ENCODE measurements around the gene ARHGAP22. TPM values are rescaled to one million over a fixed set of nuclear protein-coding genes. Genes with fewer than 3 reads are reported as not detected.

Gene ARHGAP22
- total RNA-seq, 3 donors from 2014 or later: 2.6 to 8.2 (median 4.8) TPM

DNA sequence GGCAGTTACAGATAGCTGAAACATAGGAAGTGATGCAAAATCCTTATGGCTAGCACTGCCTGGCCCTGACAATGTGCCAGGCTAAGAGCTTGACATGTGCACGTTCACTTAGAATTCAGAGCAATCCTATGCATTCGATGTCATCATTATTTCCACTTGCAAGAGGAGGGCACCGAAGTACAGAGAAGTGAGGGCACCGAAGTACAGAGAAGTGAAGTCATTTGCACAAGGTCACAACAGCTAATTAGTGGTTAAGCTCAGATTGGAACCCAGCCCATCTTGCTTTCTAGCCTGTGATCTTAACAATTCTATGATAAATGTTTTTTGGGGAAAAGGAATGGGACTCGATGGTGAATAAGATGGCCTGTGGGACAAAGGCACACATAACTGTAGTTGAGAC is 73.4 kb downstream of the ARHGAP22 start:
- Histone ChIP-seq H3K4me3 (no peak overlapping the region), H3K27me3 (no peaks in the 10 kb centered on the region), H3K36me3 (no peaks in the 10 kb centered on the region), H3K4me1 (no peaks in the 10 kb centered on the region), H3K9me3 (no peaks in the 10 kb centered on the region), H3K27ac (no peak overlapping the region)
- TF ChIP-seq, protein P1, sequence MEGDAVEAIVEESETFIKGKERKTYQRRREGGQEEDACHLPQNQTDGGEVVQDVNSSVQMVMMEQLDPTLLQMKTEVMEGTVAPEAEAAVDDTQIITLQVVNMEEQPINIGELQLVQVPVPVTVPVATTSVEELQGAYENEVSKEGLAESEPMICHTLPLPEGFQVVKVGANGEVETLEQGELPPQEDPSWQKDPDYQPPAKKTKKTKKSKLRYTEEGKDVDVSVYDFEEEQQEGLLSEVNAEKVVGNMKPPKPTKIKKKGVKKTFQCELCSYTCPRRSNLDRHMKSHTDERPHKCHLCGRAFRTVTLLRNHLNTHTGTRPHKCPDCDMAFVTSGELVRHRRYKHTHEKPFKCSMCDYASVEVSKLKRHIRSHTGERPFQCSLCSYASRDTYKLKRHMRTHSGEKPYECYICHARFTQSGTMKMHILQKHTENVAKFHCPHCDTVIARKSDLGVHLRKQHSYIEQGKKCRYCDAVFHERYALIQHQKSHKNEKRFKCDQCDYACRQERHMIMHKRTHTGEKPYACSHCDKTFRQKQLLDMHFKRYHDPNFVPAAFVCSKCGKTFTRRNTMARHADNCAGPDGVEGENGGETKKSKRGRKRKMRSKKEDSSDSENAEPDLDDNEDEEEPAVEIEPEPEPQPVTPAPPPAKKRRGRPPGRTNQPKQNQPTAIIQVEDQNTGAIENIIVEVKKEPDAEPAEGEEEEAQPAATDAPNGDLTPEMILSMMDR (IDR thresholded peaks at IDR 0.05): no peak
- DNase-seq (ENCODE audit: low spot score in 2 of 2): no peak
- intact Hi-C loops (cut with DNase I; ENCODE audit: low total_unique reads): no loop called here

DNA sequence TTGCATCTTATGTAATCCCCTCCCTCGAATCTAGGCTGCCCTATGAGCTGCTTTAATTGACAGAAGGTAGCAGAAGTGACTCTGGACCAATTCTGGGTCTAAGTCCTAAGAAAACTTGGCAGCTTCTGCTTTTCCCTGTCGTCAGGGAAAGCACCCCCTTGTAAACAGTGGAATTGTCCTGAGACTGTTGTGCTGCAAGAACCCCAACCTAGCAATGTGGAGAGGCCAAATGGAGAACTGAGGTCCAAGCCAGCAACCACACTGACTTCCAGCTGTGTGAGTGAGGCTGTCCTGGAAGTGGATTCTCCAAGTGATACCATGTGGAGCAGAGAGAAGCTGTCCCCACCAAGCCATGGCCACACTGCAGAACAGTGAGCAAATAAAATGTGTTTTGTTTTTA is 75.5 kb downstream of the ARHGAP22 start:
- no peak overlapping the region for H3K4me3 ChIP-seq
- no peak overlapping the region for H3K27ac ChIP-seq
- H3K36me3 ChIP-seq: no peaks in the 10 kb centered on the region
- H3K4me1 ChIP-seq: no peaks in the 10 kb centered on the region
- no peaks in the 10 kb centered on the region for H3K9me3 ChIP-seq
- DNase-seq (ENCODE audit: low spot score in 2 of 2): no peak
- TF ChIP-seq, protein P1 (IDR thresholded peaks at IDR 0.05): no peak
- no peak for TF ChIP-seq POLR2AphosphoS5 (IDR thresholded peaks at IDR 0.05)
- TF ChIP-seq POLR2A (IDR thresholded peaks at IDR 0.05): no peak
- intact Hi-C loops (cut with DNase I; ENCODE audit: low total_unique reads): no loop called here
- no peaks in the 10 kb centered on the region for H3K27me3 ChIP-seq

DNA sequence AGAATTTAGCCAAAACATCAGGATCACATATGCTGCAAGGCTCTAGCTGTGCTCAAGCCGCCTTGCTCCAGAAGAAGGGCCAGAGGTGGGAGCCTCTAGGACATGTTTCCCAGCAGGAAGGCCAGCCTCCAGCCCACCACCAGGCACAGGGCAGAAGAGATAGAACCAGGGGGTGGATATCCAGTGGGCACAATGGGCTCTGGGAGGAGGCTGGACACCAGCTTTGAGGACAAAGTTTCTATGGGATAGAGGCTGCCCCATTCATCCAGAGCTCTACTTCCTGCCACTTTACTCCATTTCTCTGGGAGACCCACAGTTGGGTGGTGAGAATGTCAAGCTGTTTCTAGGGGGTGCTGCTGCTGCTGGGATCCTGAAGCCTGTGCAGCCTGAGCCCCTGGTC is 77.1 kb downstream of the ARHGAP22 start:
- intact Hi-C loops (cut with DNase I; ENCODE audit: low total_unique reads): no loop called here
- H3K36me3 ChIP-seq: no peaks in the 10 kb centered on the region
- no peak for DNase-seq (ENCODE audit: low spot score in 2 of 2)

DNA sequence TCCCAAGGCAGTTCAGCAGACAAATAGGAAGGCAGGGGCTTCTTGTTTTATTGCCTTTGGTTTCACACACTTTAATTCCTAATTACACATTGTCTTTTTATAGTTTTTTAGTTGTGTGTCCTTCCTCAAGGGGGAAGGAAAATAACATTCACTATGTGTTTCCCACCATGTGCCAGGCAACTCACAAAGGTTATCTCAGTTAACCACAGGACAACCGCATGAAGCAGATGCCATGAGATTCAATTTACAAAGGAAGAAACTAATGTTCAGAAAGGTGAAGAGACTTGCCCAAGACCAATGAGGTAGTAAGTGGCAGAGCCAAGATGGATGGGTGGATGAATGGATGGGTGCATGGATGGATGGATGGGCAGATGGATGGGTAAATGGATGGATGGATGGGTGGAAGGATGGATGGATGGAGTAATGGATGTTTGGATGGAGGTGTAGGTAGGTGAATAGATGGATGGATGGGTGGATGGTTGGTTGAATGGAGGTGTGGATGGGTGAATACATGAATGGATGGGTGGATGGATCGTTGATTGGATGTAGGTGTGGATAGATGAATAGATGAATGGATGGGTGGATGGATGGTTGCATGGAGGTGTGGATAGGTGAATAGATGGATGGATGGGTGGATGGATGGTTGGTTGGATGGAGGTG is 77.9 kb downstream of the ARHGAP22 start:
- no peaks in the 10 kb centered on the region for H3K36me3 ChIP-seq
- no peak overlapping the region for H3K4me3 ChIP-seq
- peaks cover 0 to 10% of the 10 kb centered on the region in 2 donors for H3K4me1 ChIP-seq
- intact Hi-C loops (cut with DNase I; ENCODE audit: low total_unique reads): no loop called here
- H3K27ac ChIP-seq: no peak overlapping the region
- no peaks in the 10 kb centered on the region for H3K9me3 ChIP-seq
- no peaks in the 10 kb centered on the region for H3K27me3 ChIP-seq
- TF ChIP-seq, protein P1 (IDR thresholded peaks at IDR 0.05): no peak
- TF ChIP-seq POLR2AphosphoS5 (IDR thresholded peaks at IDR 0.05) (no peak), POLR2A (IDR thresholded peaks at IDR 0.05) (no peak)
- no peak for DNase-seq (ENCODE audit: low spot score in 2 of 2)

More for the DNA sequence above, 77.1 kb downstream of the ARHGAP22 start:
- Histone ChIP-seq H3K27ac (no peak overlapping the region), H3K4me1 (peaks cover 0 to 10% of the 10 kb centered on the region in 2 donors), H3K27me3 (no peaks in the 10 kb centered on the region), H3K4me3 (no peak overlapping the region), H3K9me3 (no peaks in the 10 kb centered on the region)
- no peak for TF ChIP-seq POLR2A (IDR thresholded peaks at IDR 0.05)
- no peak for TF ChIP-seq POLR2AphosphoS5 (IDR thresholded peaks at IDR 0.05)
- TF ChIP-seq, protein P1 (IDR thresholded peaks at IDR 0.05): no peak

DNA sequence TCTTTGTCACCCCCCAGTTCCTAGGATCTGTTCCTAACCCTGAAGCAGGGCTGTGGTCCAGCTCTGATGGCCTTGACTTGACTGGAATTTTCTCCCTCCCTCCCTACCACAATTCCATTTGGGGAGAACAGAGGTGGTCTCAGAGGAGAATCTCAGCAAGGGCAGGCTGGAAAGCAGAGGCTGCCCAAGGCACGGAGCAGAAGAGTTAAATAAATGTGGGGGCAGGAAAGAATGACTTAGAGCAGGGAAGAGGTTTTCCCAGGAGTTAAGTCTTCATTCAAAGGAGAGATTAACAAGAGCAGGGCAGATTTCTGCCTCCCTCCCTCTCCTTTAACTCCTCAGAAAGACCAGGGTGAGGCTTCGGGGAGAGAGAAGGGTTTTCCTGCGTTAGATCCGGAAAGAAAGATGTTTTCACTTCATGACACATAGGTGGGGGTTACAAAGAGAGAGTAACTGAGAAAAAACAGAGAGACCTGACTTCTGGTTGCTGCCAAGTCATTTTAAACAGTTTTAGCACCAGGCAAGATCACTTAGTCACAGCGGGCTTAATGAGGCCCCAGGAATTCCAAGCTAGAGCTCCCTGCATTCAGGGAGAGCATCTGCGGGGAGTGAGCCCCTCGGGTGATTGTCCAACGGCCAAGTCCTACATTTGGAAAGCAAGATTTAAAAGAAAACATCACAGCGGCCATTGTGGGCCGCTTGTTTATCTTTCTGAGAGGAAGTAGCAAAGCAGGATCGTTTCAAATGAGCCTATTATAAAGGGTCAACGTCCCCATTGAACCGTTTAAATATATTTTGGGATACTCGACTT is 78.7 kb downstream of the ARHGAP22 start:
- no peak overlapping the region for H3K27ac ChIP-seq
- no peak overlapping the region for H3K4me3 ChIP-seq
- TF ChIP-seq POLR2AphosphoS5 (IDR thresholded peaks at IDR 0.05) (no peak), POLR2A (IDR thresholded peaks at IDR 0.05) (no peak)
- TF ChIP-seq, protein P1 (IDR thresholded peaks at IDR 0.05): no peak
- H3K9me3 ChIP-seq: no peaks in the 10 kb centered on the region
- intact Hi-C loops (cut with DNase I; ENCODE audit: low total_unique reads): no loop called here
- DNase-seq (ENCODE audit: low spot score in 2 of 2): no peak
- no peaks in the 10 kb centered on the region for H3K27me3 ChIP-seq
- H3K36me3 ChIP-seq: no peaks in the 10 kb centered on the region
- H3K4me1 ChIP-seq: peaks cover 0 to 10% of the 10 kb centered on the region in 2 donors
